HEK293 (cell line): ENCODE measurements around the gene ZNF783.

ENCODE experiments used
- CTCF ChIA-PET: fragments of 350-600 bp; formaldehyde crosslinking; extraction: SDS; loops from one replicate; lab custom pipeline; 2021; ENCODE audit warnings: antibody characterized with exemption; lab: Yijun Ruan, JAX
- POLR2A ChIA-PET: fragments of 300-600 bp; formaldehyde crosslinking; extraction: SDS; loops from one replicate; lab custom pipeline; 2020; ENCODE audit warnings: antibody characterized with exemption, inconsistent platforms; lab: Yijun Ruan, JAX
- H3K27ac ChIP-seq: fragments of 200-500 bp; sonication (Bioruptor generic); 2 replicates; pipeline ENCODE4 v1.5.1; 2014; ENCODE audit warnings: low read depth, low read length, control low read depth, inconsistent platforms; ENCODE audit errors: extremely low read depth
- H3K36me3 ChIP-seq, 2 experiments: fragments of 200-500 bp in 1 of 2; sonication (Bioruptor generic) in 1 of 2; 1 replicate in 1 of 2; 2 replicates in 1 of 2; pipeline ENCODE4 v1.5.1; 2014 to 2017; ENCODE audit warnings: inconsistent platforms in 2 of 2, low read length in 2 of 2; ENCODE audit not compliant: control insufficient read depth in 2 of 2, insufficient read depth in 1 of 2
- H3K4me1 ChIP-seq: fragments of 200-500 bp; sonication (Bioruptor generic); 2 replicates; pipeline ENCODE4 v1.5.1; 2014; ENCODE audit warnings: mild to moderate bottlenecking, low read length, inconsistent platforms; ENCODE audit not compliant: control insufficient read depth, insufficient read depth
- H3K4me3 ChIP-seq: 2 replicates; pipeline ENCODE4 v1.5.1; 2011; ENCODE audit warnings: low read depth, mild to moderate bottlenecking, control low read depth, low read length, moderate library complexity
- H3K9me3 ChIP-seq: fragments of 200-500 bp; sonication (Bioruptor generic); 2 replicates; pipeline ENCODE4 v1.5.1; 2014; ENCODE audit warnings: low read depth, low read length, inconsistent platforms; ENCODE audit not compliant: control insufficient read depth, insufficient read depth
- BCL11A ChIP-seq: fragments of 450-650 bp; formaldehyde crosslinking; IDR thresholded peaks from 2 replicates; pipeline ENCODE4 v1.5.1; 2016; ENCODE audit warnings: low read depth, missing biosample characterization, missing genetic modification characterization
- BCL11B ChIP-seq: fragments of 450-650 bp; formaldehyde crosslinking; IDR thresholded peaks from 2 replicates; pipeline ENCODE4 v1.5.1; 2016; ENCODE audit warnings: low read depth, missing biosample characterization, missing genetic modification characterization
- GLIS2 ChIP-seq: fragments of 450-650 bp; formaldehyde crosslinking; IDR thresholded peaks from 2 replicates; pipeline ENCODE4 v1.5.1; 2016; ENCODE audit warnings: missing biosample characterization, missing genetic modification characterization
- MEIS1 ChIP-seq: sonication (generic); formaldehyde crosslinking; IDR thresholded peaks from 2 replicates; pipeline ENCODE4 v1.8.1; 2022; ENCODE audit warnings: missing genetic modification reagents, mild to moderate bottlenecking, borderline replicate concordance
- SCRT1 ChIP-seq: fragments of 450-650 bp; formaldehyde crosslinking; IDR thresholded peaks from 2 replicates; pipeline ENCODE4 v1.5.1; 2016; ENCODE audit warnings: missing biosample characterization, missing genetic modification characterization, borderline replicate concordance
- SETDB1 ChIP-seq: IDR thresholded peaks from one replicate; pipeline ENCODE4 v1.6.1; 2017; ENCODE audit warnings: mild to moderate bottlenecking, low read length, moderate library complexity, mixed read lengths; ENCODE audit not compliant: insufficient read length
- SP7 ChIP-seq: fragments of 450-650 bp; formaldehyde crosslinking; IDR thresholded peaks from 2 replicates; pipeline ENCODE4 v1.5.1; 2016; ENCODE audit warnings: missing biosample characterization, missing genetic modification characterization
- TRIM28 ChIP-seq: IDR thresholded peaks from 2 replicates; pipeline ENCODE4 v1.6.1; 2011; ENCODE audit warnings: low read length, control low read depth, borderline replicate concordance
- ZNF157 ChIP-seq: fragments of 450-650 bp; formaldehyde crosslinking; IDR thresholded peaks from 2 replicates; pipeline ENCODE4 v1.5.1; 2016; ENCODE audit warnings: missing biosample characterization, missing genetic modification characterization
- ZNF266 ChIP-seq: fragments of 450-650 bp; formaldehyde crosslinking; IDR thresholded peaks from 2 replicates; pipeline ENCODE4 v1.5.1; 2016; ENCODE audit warnings: missing biosample characterization, missing genetic modification characterization, low read depth
- ZNF548 ChIP-seq: fragments of 450-650 bp; formaldehyde crosslinking; IDR thresholded peaks from 2 replicates; pipeline ENCODE4 v1.5.1; 2016; ENCODE audit warnings: missing biosample characterization, missing genetic modification characterization
- ZNF596 ChIP-seq: fragments of 450-650 bp; IDR thresholded peaks from 2 replicates; pipeline ENCODE4 v1.5.0; 2018; ENCODE audit warnings: missing biosample characterization, mild to moderate bottlenecking, missing genetic modification characterization, moderate library complexity
- ZNF660 ChIP-seq: fragments of 450-650 bp; IDR thresholded peaks from 2 replicates; pipeline ENCODE4 v1.5.1; 2018; ENCODE audit warnings: missing biosample characterization, mild to moderate bottlenecking, missing genetic modification characterization
- ZNF677 ChIP-seq: fragments of 450-650 bp; IDR thresholded peaks from 2 replicates; pipeline ENCODE4 v1.5.0; 2018; ENCODE audit warnings: missing biosample characterization, mild to moderate bottlenecking, missing genetic modification characterization, moderate library complexity
- ZNF777 ChIP-seq: fragments of 450-650 bp; formaldehyde crosslinking; IDR thresholded peaks from 2 replicates; pipeline ENCODE4 v1.5.1; 2017; ENCODE audit warnings: missing biosample characterization, missing genetic modification characterization, borderline replicate concordance
- TF ChIP-seq, protein P1 (sequence below): fragments of 450-650 bp; formaldehyde crosslinking; IDR thresholded peaks from 2 replicates; pipeline ENCODE4 v1.5.1; 2017; ENCODE audit warnings: missing biosample characterization, missing genetic modification characterization
- TF ChIP-seq, protein P2 (sequence below): fragments of 450-650 bp; formaldehyde crosslinking; IDR thresholded peaks from 2 replicates; pipeline ENCODE4 v1.5.1; 2016; ENCODE audit warnings: missing biosample characterization, missing genetic modification characterization, low read depth
- TF ChIP-seq, protein P3 (sequence below): fragments of 450-650 bp; formaldehyde crosslinking; IDR thresholded peaks from 2 replicates; pipeline ENCODE4 v1.5.1; 2017; ENCODE audit warnings: missing biosample characterization, missing genetic modification characterization
- TF ChIP-seq, protein P4 (sequence below): fragments of 450-650 bp; formaldehyde crosslinking; IDR thresholded peaks from 2 replicates; pipeline ENCODE4 v1.5.1; 2016; ENCODE audit warnings: missing biosample characterization, missing genetic modification characterization
- TF ChIP-seq, protein P5 (sequence below): fragments of 450-650 bp; formaldehyde crosslinking; IDR thresholded peaks from 2 replicates; pipeline ENCODE4 v1.5.1; 2016; ENCODE audit warnings: missing biosample characterization, missing genetic modification characterization

ZNF783 gene

DNA sequence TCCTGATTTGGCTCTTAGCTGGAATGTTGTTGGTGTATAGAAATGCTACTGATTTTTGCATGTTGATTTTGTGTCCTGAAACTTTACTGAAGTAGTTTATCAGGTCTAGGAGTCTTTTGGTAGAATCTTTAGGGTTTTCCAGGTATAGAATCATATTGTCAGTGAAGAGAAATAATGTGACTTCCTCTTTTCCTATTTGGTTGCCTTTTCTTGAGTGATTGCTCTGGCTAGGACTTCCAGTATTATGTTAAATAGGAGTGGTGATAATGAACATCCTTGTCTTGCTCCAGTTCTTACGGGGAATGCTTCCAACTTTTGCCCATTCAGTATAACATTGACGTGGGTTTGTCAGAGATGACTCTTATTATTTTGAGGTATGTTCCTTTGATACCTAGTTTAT lies 52.0 kb downstream of the ZNF783 start:
- H3K4me1 ChIP-seq: no peaks in the 10 kb centered on the region
- H3K4me3 ChIP-seq: no peak overlapping the region
- no peaks in the 10 kb centered on the region for H3K36me3 ChIP-seq
- POLR2A ChIA-PET: no interaction called here
- TF ChIP-seq SETDB1 (no peak), BCL11A (tag by site-specific recombination) (no peak), SCRT1 (tag by site-specific recombination) (no peak), ZNF660 (tag by site-specific recombination) (no peak), ZNF266 (tag by site-specific recombination) (no peak), SP7 (tag by site-specific recombination) (no peak), ZNF157 (tag by site-specific recombination) (no peak), MEIS1 (CRISPR knock-in tag) (no peak), ZNF548 (no peak), ZNF677 (no peak), ZNF777 (tag by site-specific recombination) (no peak), TRIM28 (no peak), ZNF596 (tag by site-specific recombination) (no peak), BCL11B (tag by site-specific recombination) (no peak), GLIS2 (no peak)
- TF ChIP-seq, protein P1, sequence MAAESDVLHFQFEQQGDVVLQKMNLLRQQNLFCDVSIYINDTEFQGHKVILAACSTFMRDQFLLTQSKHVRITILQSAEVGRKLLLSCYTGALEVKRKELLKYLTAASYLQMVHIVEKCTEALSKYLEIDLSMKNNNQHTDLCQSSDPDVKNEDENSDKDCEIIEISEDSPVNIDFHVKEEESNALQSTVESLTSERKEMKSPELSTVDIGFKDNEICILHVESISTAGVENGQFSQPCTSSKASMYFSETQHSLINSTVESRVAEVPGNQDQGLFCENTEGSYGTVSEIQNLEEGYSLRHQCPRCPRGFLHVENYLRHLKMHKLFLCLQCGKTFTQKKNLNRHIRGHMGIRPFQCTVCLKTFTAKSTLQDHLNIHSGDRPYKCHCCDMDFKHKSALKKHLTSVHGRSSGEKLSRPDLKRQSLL (tag by site-specific recombination): no peak
- TF ChIP-seq, protein P2, sequence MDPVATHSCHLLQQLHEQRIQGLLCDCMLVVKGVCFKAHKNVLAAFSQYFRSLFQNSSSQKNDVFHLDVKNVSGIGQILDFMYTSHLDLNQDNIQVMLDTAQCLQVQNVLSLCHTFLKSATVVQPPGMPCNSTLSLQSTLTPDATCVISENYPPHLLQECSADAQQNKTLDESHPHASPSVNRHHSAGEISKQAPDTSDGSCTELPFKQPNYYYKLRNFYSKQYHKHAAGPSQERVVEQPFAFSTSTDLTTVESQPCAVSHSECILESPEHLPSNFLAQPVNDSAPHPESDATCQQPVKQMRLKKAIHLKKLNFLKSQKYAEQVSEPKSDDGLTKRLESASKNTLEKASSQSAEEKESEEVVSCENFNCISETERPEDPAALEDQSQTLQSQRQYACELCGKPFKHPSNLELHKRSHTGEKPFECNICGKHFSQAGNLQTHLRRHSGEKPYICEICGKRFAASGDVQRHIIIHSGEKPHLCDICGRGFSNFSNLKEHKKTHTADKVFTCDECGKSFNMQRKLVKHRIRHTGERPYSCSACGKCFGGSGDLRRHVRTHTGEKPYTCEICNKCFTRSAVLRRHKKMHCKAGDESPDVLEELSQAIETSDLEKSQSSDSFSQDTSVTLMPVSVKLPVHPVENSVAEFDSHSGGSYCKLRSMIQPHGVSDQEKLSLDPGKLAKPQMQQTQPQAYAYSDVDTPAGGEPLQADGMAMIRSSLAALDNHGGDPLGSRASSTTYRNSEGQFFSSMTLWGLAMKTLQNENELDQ (tag by site-specific recombination): no peak
- TF ChIP-seq, protein P3, sequence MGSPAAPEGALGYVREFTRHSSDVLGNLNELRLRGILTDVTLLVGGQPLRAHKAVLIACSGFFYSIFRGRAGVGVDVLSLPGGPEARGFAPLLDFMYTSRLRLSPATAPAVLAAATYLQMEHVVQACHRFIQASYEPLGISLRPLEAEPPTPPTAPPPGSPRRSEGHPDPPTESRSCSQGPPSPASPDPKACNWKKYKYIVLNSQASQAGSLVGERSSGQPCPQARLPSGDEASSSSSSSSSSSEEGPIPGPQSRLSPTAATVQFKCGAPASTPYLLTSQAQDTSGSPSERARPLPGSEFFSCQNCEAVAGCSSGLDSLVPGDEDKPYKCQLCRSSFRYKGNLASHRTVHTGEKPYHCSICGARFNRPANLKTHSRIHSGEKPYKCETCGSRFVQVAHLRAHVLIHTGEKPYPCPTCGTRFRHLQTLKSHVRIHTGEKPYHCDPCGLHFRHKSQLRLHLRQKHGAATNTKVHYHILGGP (tag by site-specific recombination): no peak
- TF ChIP-seq, protein P4, sequence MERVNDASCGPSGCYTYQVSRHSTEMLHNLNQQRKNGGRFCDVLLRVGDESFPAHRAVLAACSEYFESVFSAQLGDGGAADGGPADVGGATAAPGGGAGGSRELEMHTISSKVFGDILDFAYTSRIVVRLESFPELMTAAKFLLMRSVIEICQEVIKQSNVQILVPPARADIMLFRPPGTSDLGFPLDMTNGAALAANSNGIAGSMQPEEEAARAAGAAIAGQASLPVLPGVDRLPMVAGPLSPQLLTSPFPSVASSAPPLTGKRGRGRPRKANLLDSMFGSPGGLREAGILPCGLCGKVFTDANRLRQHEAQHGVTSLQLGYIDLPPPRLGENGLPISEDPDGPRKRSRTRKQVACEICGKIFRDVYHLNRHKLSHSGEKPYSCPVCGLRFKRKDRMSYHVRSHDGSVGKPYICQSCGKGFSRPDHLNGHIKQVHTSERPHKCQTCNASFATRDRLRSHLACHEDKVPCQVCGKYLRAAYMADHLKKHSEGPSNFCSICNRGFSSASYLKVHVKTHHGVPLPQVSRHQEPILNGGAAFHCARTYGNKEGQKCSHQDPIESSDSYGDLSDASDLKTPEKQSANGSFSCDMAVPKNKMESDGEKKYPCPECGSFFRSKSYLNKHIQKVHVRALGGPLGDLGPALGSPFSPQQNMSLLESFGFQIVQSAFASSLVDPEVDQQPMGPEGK: no peak
- TF ChIP-seq, all 188 proteins: peak for 0
- CTCF ChIA-PET: interaction anchor here (0.6 kb wide), 2 partner anchors 56 to 182 kb away, joined by 3 to 4 read pairs; no protein-coding TSS in a partner anchor
- no peaks in the 10 kb centered on the region for H3K9me3 ChIP-seq
- no peak overlapping the region for H3K27ac ChIP-seq

DNA sequence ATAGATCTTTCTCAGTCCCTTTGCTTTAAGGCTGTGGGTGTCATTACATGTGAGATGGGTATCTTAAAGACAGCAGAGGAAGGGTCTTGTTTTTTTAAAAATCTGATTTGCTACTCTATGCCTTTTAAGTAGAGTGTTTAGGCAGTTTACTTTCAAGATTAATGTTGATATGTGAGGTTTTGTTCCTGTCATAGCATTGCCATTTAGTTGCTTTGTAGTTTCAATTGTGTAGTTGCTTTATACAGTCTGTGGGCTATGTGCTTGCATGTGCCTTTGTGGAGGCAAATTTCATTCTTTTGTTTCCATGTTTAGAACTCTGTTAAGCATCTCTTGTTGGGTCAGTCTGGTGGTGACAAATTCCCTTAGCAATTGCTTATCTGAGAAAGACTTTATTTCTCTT lies 54.6 kb downstream of the ZNF783 start:
- Histone ChIP-seq H3K4me3 (no peak overlapping the region), H3K9me3 (no peaks in the 10 kb centered on the region), H3K36me3 (no peaks in the 10 kb centered on the region), H3K4me1 (no peaks in the 10 kb centered on the region), H3K27ac (no peak overlapping the region)
- peak; percentile 19 for TF ChIP-seq SETDB1
- TF ChIP-seq, protein P5, sequence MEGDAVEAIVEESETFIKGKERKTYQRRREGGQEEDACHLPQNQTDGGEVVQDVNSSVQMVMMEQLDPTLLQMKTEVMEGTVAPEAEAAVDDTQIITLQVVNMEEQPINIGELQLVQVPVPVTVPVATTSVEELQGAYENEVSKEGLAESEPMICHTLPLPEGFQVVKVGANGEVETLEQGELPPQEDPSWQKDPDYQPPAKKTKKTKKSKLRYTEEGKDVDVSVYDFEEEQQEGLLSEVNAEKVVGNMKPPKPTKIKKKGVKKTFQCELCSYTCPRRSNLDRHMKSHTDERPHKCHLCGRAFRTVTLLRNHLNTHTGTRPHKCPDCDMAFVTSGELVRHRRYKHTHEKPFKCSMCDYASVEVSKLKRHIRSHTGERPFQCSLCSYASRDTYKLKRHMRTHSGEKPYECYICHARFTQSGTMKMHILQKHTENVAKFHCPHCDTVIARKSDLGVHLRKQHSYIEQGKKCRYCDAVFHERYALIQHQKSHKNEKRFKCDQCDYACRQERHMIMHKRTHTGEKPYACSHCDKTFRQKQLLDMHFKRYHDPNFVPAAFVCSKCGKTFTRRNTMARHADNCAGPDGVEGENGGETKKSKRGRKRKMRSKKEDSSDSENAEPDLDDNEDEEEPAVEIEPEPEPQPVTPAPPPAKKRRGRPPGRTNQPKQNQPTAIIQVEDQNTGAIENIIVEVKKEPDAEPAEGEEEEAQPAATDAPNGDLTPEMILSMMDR (tag by site-specific recombination): no peak
- ChIA-PET POLR2A (no interaction called here), CTCF (no interaction called here)
